ENCODE results near the gene CPNE7.
A peak's percentile ranks its signal among the peaks of the same experiment; 100 is the strongest.

CPNE7 gene

GRCh38 chr16:89550421-89551007, 25.0 kb upstream of the CPNE7 start:
- no peak for DNase-seq

- no peak for DNase-seq
Measured at GRCh38 chr16:89552329-89552728, 23.2 kb upstream of the CPNE7 start.

GRCh38 chr16:89552913-89553312, 22.6 kb upstream of the CPNE7 start:
- no peak for DNase-seq

GRCh38 chr16:89553733-89554132, 21.8 kb upstream of the CPNE7 start:
- no peak for DNase-seq

GRCh38 chr16:89554343-89554742, 21.2 kb upstream of the CPNE7 start:
- no peak for DNase-seq

- DNase-seq, result no peak
Measured at GRCh38 chr16:89555265-89555664, 20.3 kb upstream of the CPNE7 start.

GRCh38 chr16:89555780-89556179, 19.8 kb upstream of the CPNE7 start:
- DNase-seq, result no peak

- peak; percentile 76 for DNase-seq
Measured at GRCh38 chr16:89556750-89557689, 18.5 kb upstream of the CPNE7 start.

GRCh38 chr16:89557690-89558490, 17.7 kb upstream of the CPNE7 start:
- no peak for DNase-seq

GRCh38 chr16:89560378-89561141, 15.0 kb upstream of the CPNE7 start, which contains the start of gene RPL13:
Gene RPL13, plus strand, starts transcription at chr16:89560682. Its CDS starts 278 bp downstream, at chr16:89560960.
- peak; percentile 94 for DNase-seq

GRCh38 chr16:89561142-89561883, 14.2 kb upstream of the CPNE7 start:
- DNase-seq, result no peak

GRCh38 chr16:89561884-89562599, 13.5 kb upstream of the CPNE7 start:
- no peak for DNase-seq

GRCh38 chr16:89562939-89563338, 12.6 kb upstream of the CPNE7 start:
- DNase-seq, result no peak

- no peak for DNase-seq
Measured at GRCh38 chr16:89563639-89564392, 11.7 kb upstream of the CPNE7 start.

GRCh38 chr16:89564476-89565255, 10.9 kb upstream of the CPNE7 start:
- DNase-seq, result no peak

GRCh38 chr16:89565256-89565505, 10.4 kb upstream of the CPNE7 start:
- DNase-seq, result no peak

- DNase-seq, result no peak
Measured at GRCh38 chr16:89565506-89566372, 9.8 kb upstream of the CPNE7 start.

GRCh38 chr16:89567656-89568594, 7.6 kb upstream of the CPNE7 start:
- no peak for DNase-seq
